Heart right ventricle (tissue), 16 donors: ENCODE results near the gene IGF1R. TPM values are rescaled to one million over a fixed set of nuclear protein-coding genes. Genes with fewer than 3 reads are reported as not detected.

Experiments
- ATAC-seq, 8 donors: fragments of 200-7000 bp; cut with Tn5 transposase; one replicate each; pipeline ENCODE4 v1.9.1; 2020; ENCODE audit warnings: mild to moderate bottlenecking in 8 of 8, moderate library complexity in 8 of 8, moderate number of reproducible peaks in 1 of 8
- DNase-seq, 2 donors: peaks; one replicate each; pipeline ENCODE4 v3.0.0-alpha.2; 2020
- H3K27ac ChIP-seq, 10 donors: fragments of 200-600 bp; sonication (generic) in 2 of 10; one replicate each; pipeline versions ENCODE4 v1.5.0 to v1.8.0; 2020 to 2022; ENCODE audit warnings: mild to moderate bottlenecking in 3 of 10
- H3K27me3 ChIP-seq, 7 donors: fragments of 200-600 bp; one replicate each; pipeline ENCODE4 v1.8.0; 2021 to 2022; ENCODE audit warnings: mild to moderate bottlenecking in 2 of 7
- H3K36me3 ChIP-seq, 9 donors: fragments of 200-600 bp; sonication (generic) in 1 of 9; one replicate each; pipeline versions ENCODE4 v1.5.0 to v1.8.0; 2020 to 2022; ENCODE audit warnings: mild to moderate bottlenecking in 2 of 9
- H3K4me1 ChIP-seq, 9 donors: fragments of 200-600 bp; sonication (generic) in 1 of 9; one replicate each; pipeline versions ENCODE4 v1.5.0 to v1.8.0; 2020 to 2022; ENCODE audit warnings: mild to moderate bottlenecking in 4 of 9
- H3K4me3 ChIP-seq, 10 donors: fragments of 200-600 bp; sonication (generic) in 2 of 10; one replicate each; pipeline versions ENCODE4 v1.5.0 to v1.8.0; 2020 to 2022; ENCODE audit warnings: mild to moderate bottlenecking in 7 of 10, moderate library complexity in 2 of 10
- H3K9me3 ChIP-seq, 11 donors: fragments of 200-600 bp in 10 of 11; sonication (generic) in 2 of 11; one replicate each; pipeline versions ENCODE4 v1.5.0 to v1.8.0; 2013 to 2022; ENCODE audit warnings: mild to moderate bottlenecking in 2 of 11, control low read depth in 1 of 11, moderate library complexity in 1 of 11
- WGBS, 2 donors: extraction: QIAGEN DNeasy Blood & Tissue Kit; methylation state at CpG; one replicate each; pipeline ENCODE4 v1.1.7; 2013; ENCODE audit warnings: inconsistent platforms in 1 of 2; 5-methylcytosine and 5-hydroxymethylcytosine counted together
- intact Hi-C, 10 donors: fragments of 100-400 bp; cut with DNase I; formaldehyde crosslinking; loops; one replicate each; pipeline versions ENCODE4 v1.11.1 to v1.14.2; 2022
- polyA plus RNA-seq, 2 donors: library from polyadenylated mRNA; stranded (reverse); fragments of 200-250 nt; gene quantifications; one replicate each; pipeline ENCODE4 v1.2.3, GENCODE V29; 2013
- total RNA-seq, 10 donors: library from RNA; stranded (reverse); fragmentation: NEBNext Ultra II Directional in 3 of 10; extraction: Animal tissue kit (Norgen Biotek cat#: 25700) in 3 of 10; gene quantifications; one replicate each; pipeline versions ENCODE4 v1.2.1 to v1.2.4, GENCODE V29; 2021 to 2023
- TF ChIP-seq, protein P1 (sequence below), 9 donors: fragments of 200-600 bp; sonication (generic) in 2 of 9; IDR thresholded peaks; one replicate each; pipeline versions ENCODE4 v1.5.0 to v1.8.0; 2021 to 2022; ENCODE audit warnings: antibody characterized with exemption in 9 of 9, mild to moderate bottlenecking in 5 of 9, moderate library complexity in 1 of 9
- donor health status: Arrhythmogenic right ventricular cardiomyopathy.
- donor health status: ischemic (EF 13 %, LVEDD 7.1; RV severe dilation, severe dysfunction).
- donor health status: healthy with polysubstance abuse.
- donor health status: DM: no; HTN: yes; CAD: no.
- donor health status: DM: no; HTN: no; CAD: no.
- donor health status: ischemic (EF 25% LVEDD 6.9; RV normal size, moderate dysfunction).
- donor health status: ischemic (EF 25% LVEDD 5.7; RV mildly dilated, moderate dysfunction).
- donor health status: healthy.
- donor health status: DM: yes; HTN: yes; CAD: no.
- donor health status: Ischemic cardiomyopathy.
- donor health status: ischemic (EF 35%, LVEDD 5.7; RV mildly dilated, moderate dysfunction).
- donor health status: nonischemic (EF 11% LVEDD 7.7; RV severe dilation, severe dysfunction).
- donor health status: DM: yes; HTN: yes; CAD: no.
- donor health status: PGD.
- donor health status: ischemic (EF 29% LVEDD 5.4; RV normal size, mild dysfunction).
- donor health status: nonischemic (EF 23%, LVEDD 6.1; RV moderate dilation, normal function).

IGF1R gene
- total and polyA plus RNA-seq, 12 donors = 3.4 to 88.2 (median 45.9) TPM

GRCh38 chr15:98621021-98621420 lies 27.3 kb upstream of the IGF1R start:
- Histone ChIP-seq H3K4me3 (no peak overlapping the region), H3K4me1 (no peaks in the 10 kb centered on the region), H3K9me3 (no peaks in the 10 kb centered on the region), H3K27me3 (peaks cover 0 to 97% (median 85%) of the 10 kb centered on the region in 7 donors), H3K36me3 (no peaks in the 10 kb centered on the region), H3K27ac (no peak overlapping the region)
- no peak for DNase-seq
- WGBS, 2 donors = 47 to 57% methylated on average over 2 of the region's 2 CpGs
- TF ChIP-seq, protein P1, sequence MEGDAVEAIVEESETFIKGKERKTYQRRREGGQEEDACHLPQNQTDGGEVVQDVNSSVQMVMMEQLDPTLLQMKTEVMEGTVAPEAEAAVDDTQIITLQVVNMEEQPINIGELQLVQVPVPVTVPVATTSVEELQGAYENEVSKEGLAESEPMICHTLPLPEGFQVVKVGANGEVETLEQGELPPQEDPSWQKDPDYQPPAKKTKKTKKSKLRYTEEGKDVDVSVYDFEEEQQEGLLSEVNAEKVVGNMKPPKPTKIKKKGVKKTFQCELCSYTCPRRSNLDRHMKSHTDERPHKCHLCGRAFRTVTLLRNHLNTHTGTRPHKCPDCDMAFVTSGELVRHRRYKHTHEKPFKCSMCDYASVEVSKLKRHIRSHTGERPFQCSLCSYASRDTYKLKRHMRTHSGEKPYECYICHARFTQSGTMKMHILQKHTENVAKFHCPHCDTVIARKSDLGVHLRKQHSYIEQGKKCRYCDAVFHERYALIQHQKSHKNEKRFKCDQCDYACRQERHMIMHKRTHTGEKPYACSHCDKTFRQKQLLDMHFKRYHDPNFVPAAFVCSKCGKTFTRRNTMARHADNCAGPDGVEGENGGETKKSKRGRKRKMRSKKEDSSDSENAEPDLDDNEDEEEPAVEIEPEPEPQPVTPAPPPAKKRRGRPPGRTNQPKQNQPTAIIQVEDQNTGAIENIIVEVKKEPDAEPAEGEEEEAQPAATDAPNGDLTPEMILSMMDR (IDR thresholded peaks at IDR 0.05) = no peak
- ATAC-seq = no peak
- intact Hi-C loops = loop anchor here in 1 of 10 donors (5.0 kb wide), 1 partner anchor 39 kb away; no protein-coding TSS in a partner anchor

DNA sequence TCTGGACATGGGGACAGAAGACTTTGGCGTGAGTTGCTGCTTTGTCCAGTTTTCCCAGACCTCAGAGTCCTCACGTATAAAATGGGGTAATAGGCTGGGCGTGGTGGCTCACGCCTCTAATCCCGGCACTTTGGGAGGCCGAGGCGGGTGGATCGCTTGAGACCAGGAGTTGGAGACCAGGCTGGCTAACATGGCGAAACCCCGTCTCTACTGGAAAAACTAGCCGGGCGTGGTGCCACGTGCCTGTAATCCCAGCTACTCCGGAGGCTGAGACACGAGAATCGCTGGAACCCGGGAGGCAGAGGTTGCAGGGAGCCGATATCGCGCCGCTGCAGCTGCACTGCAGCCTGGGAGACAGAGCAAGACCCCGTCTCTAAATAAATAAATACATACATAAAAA lies 22.7 kb upstream of the IGF1R start:
- H3K27me3 ChIP-seq = peaks cover 0 to 93% (median 83%) of the 10 kb centered on the region in 7 donors

GRCh38 chr15:98626153-98626552 lies 22.2 kb upstream of the IGF1R start:
- WGBS, 2 donors = 70 to 84% methylated on average over 4 of the region's 4 CpGs
- Histone ChIP-seq H3K27ac (no peak overlapping the region), H3K4me1 (no peaks in the 10 kb centered on the region), H3K4me3 (no peak overlapping the region), H3K27me3 (peaks cover 0 to 90% (median 78%) of the 10 kb centered on the region in 7 donors), H3K36me3 (no peaks in the 10 kb centered on the region), H3K9me3 (no peaks in the 10 kb centered on the region)
- ATAC-seq (no peak), DNase-seq (no peak)
- intact Hi-C loops = no loop called here
- TF ChIP-seq, protein P1 (IDR thresholded peaks at IDR 0.05) = no peak

More for the DNA sequence above, 22.7 kb upstream of the IGF1R start:
- intact Hi-C loops = no loop called here
- Histone ChIP-seq H3K4me1 (no peaks in the 10 kb centered on the region), H3K27ac (no peak overlapping the region), H3K9me3 (no peaks in the 10 kb centered on the region), H3K4me3 (no peak overlapping the region), H3K36me3 (no peaks in the 10 kb centered on the region)
- ATAC-seq (no peak), DNase-seq (no peak)
- 91 to 94% methylated on average over 22 of the region's 22 CpGs for WGBS, 2 donors
- TF ChIP-seq, protein P1 (IDR thresholded peaks at IDR 0.05) = no peak

DNA sequence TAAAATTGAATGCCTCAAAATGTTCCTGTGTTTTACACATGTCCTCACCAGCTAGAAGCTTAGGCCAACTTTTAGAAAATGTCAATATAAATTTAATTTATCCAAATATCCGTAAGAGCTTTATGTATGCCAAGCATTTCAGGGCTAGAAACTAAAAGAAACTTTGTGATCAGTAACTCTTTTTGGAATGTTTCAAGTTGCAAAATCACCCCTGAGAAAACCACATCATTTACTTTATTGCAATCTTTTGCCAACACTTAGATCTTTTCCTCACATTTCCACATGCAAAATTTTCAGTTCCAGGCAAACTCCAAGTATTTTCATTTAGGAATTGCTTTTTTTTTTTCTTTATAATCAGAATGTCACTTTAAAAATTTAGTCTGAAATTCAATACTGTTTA lies 20.1 kb upstream of the IGF1R start:
- no peak for ATAC-seq
- Histone ChIP-seq H3K9me3 (no peaks in the 10 kb centered on the region), H3K4me3 (no peak overlapping the region), H3K27ac (no peak overlapping the region), H3K4me1 (no peaks in the 10 kb centered on the region), H3K36me3 (no peaks in the 10 kb centered on the region), H3K27me3 (peaks cover 0 to 83% (median 68%) of the 10 kb centered on the region in 7 donors)
- intact Hi-C loops = no loop called here
- WGBS, 2 donors = 98% methylated on average over 1 of the region's 1 CpG
- DNase-seq = no peak
- TF ChIP-seq, protein P1 (IDR thresholded peaks at IDR 0.05) = no peak
